K562 (cell line): ENCODE measurements around the gene HMCN1. TPM values are rescaled to one million over a fixed set of nuclear protein-coding genes. Genes with fewer than 3 reads are reported as not detected.

Experiments used
- CCNT2 ChIP-seq: IDR thresholded peaks from 2 replicates; pipeline ENCODE4 v1.6.1; 2011; ENCODE audit warnings: borderline replicate concordance, low read depth, mild to moderate bottlenecking, moderate library complexity, mixed read lengths, low read length; ENCODE audit not compliant: insufficient read length; ENCODE audit errors: extremely low read depth
- E2F4 ChIP-seq: sonication (generic); formaldehyde crosslinking; IDR thresholded peaks from 2 replicates; pipeline ENCODE4 v1.8.0; 2022; ENCODE audit warnings: mild to moderate bottlenecking, low read depth, missing genetic modification reagents
- ELF1 ChIP-seq: fragments of 200-800 bp; sonication (Bioruptor generic); IDR thresholded peaks from 2 replicates; pipeline ENCODE4 v1.6.1; 2016; ENCODE audit warnings: missing genetic modification characterization, missing compliant biosample characterization
- FUS ChIP-seq: fragments of 200-400 bp; formaldehyde crosslinking; optimal IDR thresholded peaks from 2 replicates; pipeline ENCODE3; 2017; ENCODE audit warnings: low read depth, low read length
- GTF3C2 ChIP-seq: IDR thresholded peaks from 3 replicates; pipeline ENCODE4 v1.6.1; 2011; ENCODE audit warnings: borderline replicate concordance, mild to moderate bottlenecking, moderate library complexity; ENCODE audit not compliant: insufficient read length; ENCODE audit errors: extremely low read depth
- HNRNPUL1 ChIP-seq: fragments of 200-400 bp; formaldehyde crosslinking; IDR thresholded peaks from 2 replicates; pipeline ENCODE4 v1.6.1; 2017; ENCODE audit warnings: low read length
- IFI16 ChIP-seq: fragments of 250-450 bp; sonication (Bioruptor Pico); IDR thresholded peaks from 2 replicates; pipeline ENCODE4 v2.1.2; 2022; ENCODE audit warnings: mild to moderate bottlenecking, inconsistent platforms
- KDM1A ChIP-seq, 2 experiments: fragments of 450-650 bp; IDR thresholded peaks; 2 replicates each; pipeline ENCODE4 v1.6.1; 2016; ENCODE audit warnings: mild to moderate bottlenecking in 2 of 2
- LARP7 ChIP-seq: fragments of 450-650 bp; IDR thresholded peaks from 2 replicates; pipeline ENCODE4 v1.6.1; 2016
- LEF1 ChIP-seq: fragments of 450-650 bp; IDR thresholded peaks from 2 replicates; pipeline ENCODE4 v1.6.1; 2016; ENCODE audit warnings: mild to moderate bottlenecking
- NCOA1 ChIP-seq: fragments of 450-650 bp; IDR thresholded peaks from 2 replicates; pipeline ENCODE4 v1.6.1; 2016; ENCODE audit warnings: low read depth
- PKNOX1 ChIP-seq: fragments of 450-650 bp; IDR thresholded peaks from 2 replicates; pipeline ENCODE4 v1.6.1; 2016
- PML ChIP-seq: IDR thresholded peaks from 2 replicates; pipeline ENCODE4 v1.6.1; 2012; ENCODE audit warnings: low read length, inconsistent platforms
- RBM17 ChIP-seq: fragments of 200-400 bp; formaldehyde crosslinking; IDR thresholded peaks from 2 replicates; pipeline ENCODE4 v1.6.1; 2017; ENCODE audit warnings: low read depth, mild to moderate bottlenecking, low read length, borderline replicate concordance
- SETDB1 ChIP-seq: IDR thresholded peaks from one replicate; pipeline ENCODE4 v1.6.1; 2012; ENCODE audit warnings: low read length, control low read depth, inconsistent platforms
- XRCC5 ChIP-seq: fragments of 200-400 bp; formaldehyde crosslinking; IDR thresholded peaks from 2 replicates; pipeline ENCODE4 v1.6.1; 2017; ENCODE audit warnings: low read depth, mild to moderate bottlenecking, low read length
- ZFPM2 ChIP-seq: fragments of 250-450 bp; sonication (Bioruptor Pico); IDR thresholded peaks from 2 replicates; pipeline ENCODE4 v1.5.1; 2022; ENCODE audit warnings: mild to moderate bottlenecking
- ZNF384 ChIP-seq: IDR thresholded peaks from 2 replicates; pipeline ENCODE4 v1.6.1; 2012; ENCODE audit warnings: low read depth, low read length, improper control_type of control experiment
- ZNF436 ChIP-seq: fragments of 250-450, 450-650 bp; sonication (Bioruptor Pico); formaldehyde crosslinking; IDR thresholded peaks from 2 replicates; pipeline ENCODE4 v1.7.0; 2020; ENCODE audit warnings: mild to moderate bottlenecking
- ZNF76 ChIP-seq: fragments of 250-450 bp; sonication (Bioruptor Pico); IDR thresholded peaks from 2 replicates; pipeline ENCODE4 v1.4.0; 2020; ENCODE audit warnings: mild to moderate bottlenecking, moderate library complexity, borderline replicate concordance
- polyA plus RNA-seq, 8 experiments: library from polyadenylated mRNA; depleted of rRNA in 4 of 8; stranded (reverse) in 5 of 8; unstranded in 3 of 8; fragments of >200 nt; fragmentation: Nextera tagmentation in 2 of 8; fragmentation: Illumina TruSeq in 1 of 8; extraction: Ambion mirVana in 2 of 8; extraction: Trizol in 1 of 8; gene quantifications; 2 replicates each; pipeline versions ENCODE4 v1.2.1 to v1.2.3, GENCODE V29; 2011 to 2014; ENCODE audit warnings: inconsistent platforms in 1 of 8, missing spikeins in 1 of 8
- total RNA-seq, 7 experiments: library from RNA; depleted of rRNA in 6 of 7; stranded (reverse); fragments of >200 nt in 6 of 7; fragmentation: Illumina TruSeq in 2 of 7; extraction: Trizol in 2 of 7; gene quantifications; 2 replicates each; pipeline versions ENCODE4 v1.2.1 to v1.2.3, GENCODE V29; 2011 to 2021; ENCODE audit warnings: low replicate concordance in 1 of 7
- TF ChIP-seq, protein P1 (sequence below): sonication (generic); formaldehyde crosslinking; IDR thresholded peaks from 2 replicates; pipeline ENCODE4 v1.8.1; 2023; ENCODE audit warnings: mild to moderate bottlenecking, missing genetic modification reagents

The HMCN1 gene
- total and polyA plus RNA-seq, 9 of the 15 experiments (the other 6 are each of a cell fraction or from before 2014, with no cell fraction given) = 0.07 to 0.36 (median 0.21) TPM

- TF ChIP-seq PML (peak; percentile 85), KDM1A (IDR thresholded peaks at IDR 0.05) (peak; percentile 84 to 87), HNRNPUL1 (no peak), GTF3C2 (no peak), NCOA1 (peak; percentile 68; the same call in 1 of the 2 replicates), IFI16 (CRISPR knock-in tag) (no peak), FUS (no peak), ZNF76 (CRISPR knock-in tag) (no peak), LARP7 (no peak), ZFPM2 (no peak), CCNT2 (peak; percentile 33), XRCC5 (no peak), ZNF436 (CRISPR knock-in tag) (no peak), ZNF384 (0 out of 2 replicates have a peak, but pooled peaks have one; percentile 14), E2F4 (CRISPR knock-in tag) (no peak), LEF1 (peak; percentile 56; the same call in 1 of the 2 replicates), SETDB1 (no peak), ELF1 (no peak), PKNOX1 (no peak), RBM17 (no peak)
- TF ChIP-seq, protein P1, sequence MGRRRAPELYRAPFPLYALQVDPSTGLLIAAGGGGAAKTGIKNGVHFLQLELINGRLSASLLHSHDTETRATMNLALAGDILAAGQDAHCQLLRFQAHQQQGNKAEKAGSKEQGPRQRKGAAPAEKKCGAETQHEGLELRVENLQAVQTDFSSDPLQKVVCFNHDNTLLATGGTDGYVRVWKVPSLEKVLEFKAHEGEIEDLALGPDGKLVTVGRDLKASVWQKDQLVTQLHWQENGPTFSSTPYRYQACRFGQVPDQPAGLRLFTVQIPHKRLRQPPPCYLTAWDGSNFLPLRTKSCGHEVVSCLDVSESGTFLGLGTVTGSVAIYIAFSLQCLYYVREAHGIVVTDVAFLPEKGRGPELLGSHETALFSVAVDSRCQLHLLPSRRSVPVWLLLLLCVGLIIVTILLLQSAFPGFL (CRISPR knock-in tag) = no peak
Measured at GRCh38 chr1:186046437-186047211, 312.4 kb downstream of the HMCN1 start (continued).
